GM19351 (cell line): ENCODE results near the gene ATPAF1.
"Not testable (repeated sequence)": the region's sequence is repeated elsewhere in the genome, so short reads cannot be mapped to it uniquely, and the experiment has no call there.

Source experiments
- ATAC-seq: cut with Tn5 transposase; IDR thresholded peaks from one replicate; pipeline ENCODE4 v1.9.1; 2021; ENCODE audit warnings: mild to moderate bottlenecking, moderate library complexity; ENCODE audit not compliant: unreplicated experiment

Gene ATPAF1

GRCh38 chr1:46651152-46651551 is 17.0 kb downstream of the ATPAF1 start:
- ATAC-seq, result not testable (repeated sequence)

DNA sequence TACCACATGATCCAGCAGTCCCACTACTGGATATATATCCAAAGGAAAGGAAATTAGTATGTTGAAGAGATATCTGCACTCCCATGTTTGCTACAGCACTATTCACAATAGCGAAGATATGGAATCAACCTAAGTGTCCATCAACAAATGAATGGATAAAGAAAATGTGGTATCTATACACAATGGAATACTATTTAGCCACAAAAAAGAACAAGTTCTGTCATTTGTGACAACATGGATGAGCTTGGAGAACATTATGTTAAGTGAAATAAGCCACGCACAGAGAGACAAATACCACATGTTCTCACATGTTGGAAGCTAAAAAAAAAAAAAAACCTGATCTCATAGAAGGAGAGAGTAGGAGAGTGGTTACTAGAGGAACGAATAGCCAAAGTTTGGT is 17.7 kb downstream of the ATPAF1 start:
- ATAC-seq, result no peak

DNA sequence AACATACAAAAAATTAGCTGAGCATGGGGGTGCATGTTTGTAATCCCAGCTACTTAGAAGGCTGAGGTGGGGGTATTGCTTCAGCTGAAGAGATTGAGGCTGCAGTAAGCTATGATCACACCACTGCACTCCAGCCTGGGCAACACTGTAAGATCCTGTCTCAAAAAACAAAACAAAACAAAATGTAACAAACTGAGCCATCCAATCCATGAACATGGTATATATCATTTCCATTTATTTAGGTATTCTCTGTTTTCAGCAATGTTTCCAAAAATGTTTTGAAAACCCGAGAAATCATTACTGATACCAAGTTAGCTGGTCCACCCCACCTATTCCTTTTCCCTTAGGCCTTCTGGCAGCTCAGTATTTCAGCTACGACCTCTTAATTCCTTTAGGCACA is 18.4 kb downstream of the ATPAF1 start:
- ATAC-seq, result no peak

DNA sequence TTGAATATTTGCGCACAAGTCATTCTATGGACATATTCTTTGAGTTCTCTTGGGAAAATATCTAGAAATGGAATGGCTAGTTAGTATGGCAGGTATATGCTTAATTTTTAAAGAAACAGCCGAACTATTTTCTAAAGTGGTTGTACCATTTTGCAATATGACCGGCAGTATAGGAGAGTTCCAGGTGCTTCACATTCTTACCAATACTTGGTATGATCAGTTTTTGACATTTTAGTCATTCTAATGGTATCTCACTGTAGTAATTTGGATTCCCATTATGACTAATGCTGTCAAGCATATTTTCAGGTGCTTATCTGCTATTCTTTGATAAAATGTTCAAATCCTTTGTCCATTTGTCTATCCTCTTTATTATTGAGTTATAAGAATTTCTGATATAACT is 20.6 kb downstream of the ATPAF1 start:
- ATAC-seq, result no peak

- ATAC-seq, result no peak
These were observed 21.3 kb downstream of the ATPAF1 start for GRCh38 chr1:46646844-46647243.

DNA sequence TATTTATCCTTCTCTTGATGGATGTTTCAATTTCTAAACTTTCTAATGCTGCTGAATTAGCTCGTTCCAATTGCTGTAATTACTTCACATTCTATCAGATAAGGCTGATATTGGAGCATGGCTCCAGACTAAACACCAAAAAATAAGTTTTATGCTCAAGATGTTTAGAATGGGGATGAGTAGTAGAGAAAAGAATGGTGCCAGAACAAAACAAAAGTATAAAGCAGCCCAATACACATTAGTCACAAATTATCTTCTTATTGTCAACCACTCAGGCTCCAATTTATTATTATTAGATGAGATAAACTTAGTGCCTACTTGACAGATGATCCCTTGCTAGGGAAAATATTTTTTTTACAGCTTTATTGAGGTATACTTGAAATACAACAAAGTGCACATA is 21.8 kb downstream of the ATPAF1 start:
- ATAC-seq, result no peak

GRCh38 chr1:46645815-46646214 is 22.3 kb downstream of the ATPAF1 start:
- no peak for ATAC-seq

DNA sequence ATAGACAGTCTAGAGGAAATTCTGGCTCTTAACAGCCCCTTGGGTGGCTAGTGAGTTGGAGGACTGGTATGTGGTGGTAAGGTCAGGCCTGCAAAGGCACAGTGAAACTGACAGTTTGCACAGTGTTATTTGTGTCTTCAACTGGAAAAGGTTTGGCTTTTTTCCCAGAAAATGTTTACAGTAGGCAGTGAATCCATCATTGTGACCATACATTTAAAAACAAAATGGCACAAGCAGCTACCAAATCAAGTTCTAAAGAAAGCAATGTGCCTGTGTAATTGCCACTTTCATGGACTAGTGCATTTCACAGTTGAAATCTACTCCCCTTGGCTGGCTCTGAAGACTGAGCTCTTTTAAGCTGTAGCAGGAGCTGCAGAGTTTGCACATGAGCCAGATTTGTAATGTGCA is 24.8 kb downstream of the ATPAF1 start:
- ATAC-seq, result no peak

- ATAC-seq, result no peak
These were observed 26.0 kb downstream of the ATPAF1 start for GRCh38 chr1:46642115-46642680.

GRCh38 chr1:46639547-46639946 is 28.6 kb downstream of the ATPAF1 start:
- no peak for ATAC-seq

- no peak for ATAC-seq
These were observed 29.2 kb downstream of the ATPAF1 start for GRCh38 chr1:46638921-46639320.

GRCh38 chr1:46637444-46638083 is 30.6 kb downstream of the ATPAF1 start:
- no peak for ATAC-seq

DNA sequence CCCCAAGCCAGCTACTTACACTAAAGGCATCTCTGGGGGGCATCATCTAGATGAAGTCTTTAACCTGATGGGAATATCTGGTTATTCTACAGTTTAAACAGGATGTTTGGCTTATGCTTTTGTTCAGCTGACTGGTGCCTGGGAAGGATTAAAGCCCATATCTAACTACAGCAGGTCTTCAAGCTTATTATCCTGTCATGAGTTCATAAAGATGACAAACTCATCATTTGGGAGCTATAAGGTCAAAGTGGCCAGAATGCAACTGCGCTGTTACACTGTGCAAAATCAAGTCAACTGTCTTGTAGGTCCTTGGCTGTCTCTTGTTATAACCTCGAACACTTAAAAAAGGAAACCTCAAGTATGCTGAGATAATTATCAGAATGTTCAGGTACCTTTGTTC is 33.0 kb downstream of the ATPAF1 start:
- ATAC-seq, result no peak

DNA sequence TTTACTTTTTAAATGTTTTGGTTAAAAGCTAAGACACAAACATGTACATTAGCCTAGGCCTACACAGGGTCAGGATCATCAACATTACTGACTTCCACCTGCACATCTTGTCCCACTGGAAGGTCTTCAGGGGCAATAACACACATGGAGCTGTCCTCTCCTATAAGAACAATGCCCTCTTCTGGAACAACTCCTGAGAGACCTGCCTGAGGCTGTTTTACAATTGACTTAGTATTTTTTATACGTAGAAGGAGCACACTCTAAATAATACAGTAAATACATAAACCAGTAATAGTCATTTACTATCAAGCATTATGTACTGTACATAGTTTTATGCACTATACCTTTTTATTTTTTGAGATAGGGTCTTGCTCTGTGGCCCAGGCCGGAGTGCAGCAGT is 37.4 kb downstream of the ATPAF1 start:
- no peak for ATAC-seq

DNA sequence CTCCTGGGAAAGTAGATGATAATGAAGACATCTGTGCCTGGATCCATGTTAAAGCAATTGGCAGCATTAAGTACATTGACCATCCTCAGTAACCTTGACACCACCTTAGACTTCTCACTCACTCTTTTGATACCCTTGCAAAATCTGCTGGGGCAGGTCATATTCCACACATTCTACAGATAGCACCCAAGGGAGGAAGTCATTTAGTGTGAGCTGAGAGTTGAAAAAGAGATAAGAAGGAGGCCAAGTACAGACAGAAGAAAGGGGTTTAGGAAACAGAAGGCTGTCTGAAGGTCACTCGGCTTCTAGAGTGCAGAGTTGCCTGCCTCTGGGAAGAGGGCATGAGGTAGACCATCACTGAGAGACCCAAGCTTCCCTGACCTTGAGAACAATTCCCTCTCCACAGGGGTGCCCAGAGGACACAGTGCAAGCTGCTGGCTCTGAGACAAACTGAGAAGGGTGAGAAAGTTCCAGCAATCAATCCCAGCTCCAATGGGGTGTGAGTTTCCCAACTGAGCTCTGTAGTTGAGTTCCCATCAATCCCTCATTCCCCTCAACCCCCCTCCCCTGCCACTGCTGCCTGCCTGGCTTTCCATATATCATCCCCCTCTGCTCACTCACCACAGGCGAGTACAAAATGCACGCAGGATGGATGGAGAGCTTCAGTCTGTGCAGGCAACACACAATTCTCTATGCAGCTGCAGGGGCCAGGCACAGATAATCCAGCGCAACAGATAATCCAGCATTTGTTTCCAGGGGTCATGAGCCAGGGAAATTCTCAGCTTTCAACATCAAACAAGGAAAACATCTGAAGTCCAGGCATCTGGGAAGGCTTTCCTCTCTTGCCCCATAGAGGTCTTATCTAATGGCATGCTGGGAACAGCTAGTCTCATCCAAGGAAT is 44.2 kb downstream of the ATPAF1 start:
- no peak for ATAC-seq

GRCh38 chr1:46622344-46622743 is 45.8 kb downstream of the ATPAF1 start:
- ATAC-seq, result no peak

DNA sequence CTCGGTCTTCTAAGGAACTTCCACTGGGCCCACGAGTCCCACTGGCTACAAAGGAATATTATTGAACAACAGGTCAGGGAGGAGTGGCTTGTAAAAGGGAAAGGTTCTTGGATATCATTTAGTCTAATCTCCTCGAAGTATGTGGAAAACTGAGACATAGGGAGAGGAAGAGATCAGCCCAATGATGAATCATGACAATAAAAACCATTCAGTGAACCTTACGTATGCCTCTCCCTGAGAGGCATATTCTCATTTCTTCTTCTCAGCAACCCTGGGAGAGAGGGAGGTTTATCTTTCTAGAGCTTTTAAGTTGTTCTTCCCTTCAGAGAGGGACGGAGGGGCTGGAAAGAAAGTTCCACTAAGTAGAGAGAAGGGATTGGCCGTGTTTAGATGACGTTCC is 46.2 kb downstream of the ATPAF1 start:
- ATAC-seq, result no peak

DNA sequence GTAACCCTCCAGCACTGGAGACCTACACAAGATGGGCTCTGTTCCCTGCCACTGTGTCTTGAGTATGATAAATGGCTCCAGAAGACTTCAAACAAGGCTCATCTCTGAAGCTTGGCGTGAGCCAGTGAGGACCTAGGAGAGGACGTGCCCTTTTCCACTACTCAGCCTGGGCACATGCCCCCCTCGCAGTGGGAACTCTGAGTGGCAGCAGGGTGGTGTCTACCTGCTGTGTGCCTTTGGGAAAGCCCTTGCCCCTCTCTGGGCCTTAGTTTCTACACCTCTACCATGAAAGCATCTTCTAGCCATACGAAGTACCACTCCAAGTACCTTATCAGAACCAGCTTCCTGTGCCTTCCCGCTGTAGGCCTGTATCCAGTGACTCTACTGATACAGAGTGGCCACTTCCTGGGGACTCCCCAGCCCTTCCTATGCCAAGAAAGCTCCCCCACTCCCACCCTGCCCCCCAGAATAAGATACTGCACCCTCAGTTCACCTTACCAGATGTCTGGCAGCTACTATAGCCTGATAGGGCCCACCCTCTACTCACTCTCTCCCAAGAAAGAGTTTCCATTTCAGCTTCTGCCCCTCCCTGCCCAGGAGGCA is 48.4 kb downstream of the ATPAF1 start:
- ATAC-seq, result no peak

DNA sequence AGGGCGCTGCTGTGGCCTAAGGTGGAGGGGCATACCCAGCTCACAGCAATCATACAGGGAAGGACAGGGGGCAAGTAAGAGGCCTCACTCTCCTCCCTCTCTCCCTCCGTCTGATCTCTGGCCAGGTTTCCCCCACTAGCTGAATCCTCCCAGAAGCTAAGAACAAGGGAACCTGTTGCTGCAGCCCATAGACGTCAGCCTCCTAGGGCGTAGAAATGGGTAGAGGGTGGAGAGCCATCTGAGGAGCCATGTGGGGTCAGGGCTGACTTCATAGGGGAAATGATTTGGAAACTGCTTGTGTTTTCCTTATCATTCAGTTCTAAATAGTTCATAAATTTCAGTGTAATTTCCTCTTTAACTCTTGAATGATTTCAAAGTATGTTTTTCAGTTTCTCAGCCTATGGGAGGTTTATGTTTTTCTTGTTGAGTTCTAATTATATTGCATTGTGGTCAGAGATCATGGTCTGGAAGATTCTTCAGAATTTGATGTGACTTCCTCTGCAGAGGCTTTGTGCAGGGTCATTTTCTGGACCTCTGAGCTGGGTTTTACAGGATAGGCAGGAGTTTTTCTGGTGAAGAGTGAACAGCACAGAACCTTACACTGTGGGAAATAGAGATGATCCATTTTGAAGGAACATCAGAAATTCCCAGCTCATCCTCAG is 49.3 kb downstream of the ATPAF1 start:
- no peak for ATAC-seq

- no peak for ATAC-seq
These were observed 50.3 kb downstream of the ATPAF1 start for GRCh38 chr1:46617833-46618232.
